ENCODE results near the gene SYNJ1. TPM values are rescaled to one million over a fixed set of nuclear protein-coding genes. Genes with fewer than 3 reads are reported as not detected.
A peak's percentile ranks its signal among the peaks of the same experiment; 100 is the strongest.

Gene SYNJ1
- total and polyA plus RNA-seq, 2 of the 13 experiments (the other 11 are each of a cell fraction or from before 2014, with no cell fraction given) = 2.0 to 2.7 TPM

GRCh38 chr21:32599526-32599925 is 128.3 kb downstream of the SYNJ1 start (continued):
- TF ChIP-seq, protein P1, sequence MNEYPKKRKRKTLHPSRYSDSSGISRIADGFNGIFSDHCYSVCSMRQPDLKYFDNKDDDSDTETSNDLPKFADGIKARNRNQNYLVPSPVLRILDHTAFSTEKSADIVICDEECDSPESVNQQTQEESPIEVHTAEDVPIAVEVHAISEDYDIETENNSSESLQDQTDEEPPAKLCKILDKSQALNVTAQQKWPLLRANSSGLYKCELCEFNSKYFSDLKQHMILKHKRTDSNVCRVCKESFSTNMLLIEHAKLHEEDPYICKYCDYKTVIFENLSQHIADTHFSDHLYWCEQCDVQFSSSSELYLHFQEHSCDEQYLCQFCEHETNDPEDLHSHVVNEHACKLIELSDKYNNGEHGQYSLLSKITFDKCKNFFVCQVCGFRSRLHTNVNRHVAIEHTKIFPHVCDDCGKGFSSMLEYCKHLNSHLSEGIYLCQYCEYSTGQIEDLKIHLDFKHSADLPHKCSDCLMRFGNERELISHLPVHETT (CRISPR knock-in tag; conservative IDR thresholded peaks at IDR 0.05) = no peak
- no peak for TF ChIP-seq NFE2 (CRISPR knock-in tag; IDR thresholded peaks at IDR 0.05)
- TF ChIP-seq, protein P2, sequence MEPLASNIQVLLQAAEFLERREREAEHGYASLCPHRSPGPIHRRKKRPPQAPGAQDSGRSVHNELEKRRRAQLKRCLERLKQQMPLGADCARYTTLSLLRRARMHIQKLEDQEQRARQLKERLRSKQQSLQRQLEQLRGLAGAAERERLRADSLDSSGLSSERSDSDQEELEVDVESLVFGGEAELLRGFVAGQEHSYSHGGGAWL (CRISPR knock-in tag; IDR thresholded peaks at IDR 0.05) = no peak
- 0 out of 2 replicates have a peak, but pooled peaks have one; percentile 16 for TF ChIP-seq KDM2A (CRISPR knock-in tag; IDR thresholded peaks at IDR 0.05; ENCODE audit: borderline replicate concordance, low read depth)
- no peak for TF ChIP-seq BCL3 (CRISPR knock-in tag; IDR thresholded peaks at IDR 0.05)
- peak; percentile 45; the same call in 1 of the 2 replicates for TF ChIP-seq RARA (CRISPR knock-in tag; IDR thresholded peaks at IDR 0.05)
- TF ChIP-seq TCF12 (IDR thresholded peaks at IDR 0.05) = no peak
- no peak for TF ChIP-seq TCF12 (CRISPR knock-in tag; IDR thresholded peaks at IDR 0.05)
- no peak for TF ChIP-seq ATF7 (IDR thresholded peaks at IDR 0.05)
- TF ChIP-seq ATF7 (CRISPR knock-in tag; IDR thresholded peaks at IDR 0.05) = no peak
- no peak for TF ChIP-seq ISL2 (CRISPR knock-in tag; IDR thresholded peaks at IDR 0.05)
- no peak for TF ChIP-seq ZNF557 (CRISPR knock-in tag; IDR thresholded peaks at IDR 0.05)
- peak; percentile 7; the same call in 1 of the 2 replicates for TF ChIP-seq CTCF (CRISPR knock-in tag; IDR thresholded peaks at IDR 0.05)
- TF ChIP-seq ZNF687 (CRISPR knock-in tag; IDR thresholded peaks at IDR 0.05) = peak; percentile 45
- no peak for TF ChIP-seq ZNF615 (CRISPR knock-in tag; IDR thresholded peaks at IDR 0.05; ENCODE audit: borderline replicate concordance)
- TF ChIP-seq PATZ1 (CRISPR knock-in tag; IDR thresholded peaks at IDR 0.05) = no peak
- TF ChIP-seq ZBTB33 (CRISPR knock-in tag; IDR thresholded peaks at IDR 0.05) = peak; percentile 60; the same call in 1 of the 2 replicates
